ENCODE measurements around the gene CLDN17. TPM values are rescaled to one million over a fixed set of nuclear protein-coding genes. Genes with fewer than 3 reads are reported as not detected.

The CLDN17 gene
- total RNA-seq, 1 experiment from 2014 or later = not detected

DNA sequence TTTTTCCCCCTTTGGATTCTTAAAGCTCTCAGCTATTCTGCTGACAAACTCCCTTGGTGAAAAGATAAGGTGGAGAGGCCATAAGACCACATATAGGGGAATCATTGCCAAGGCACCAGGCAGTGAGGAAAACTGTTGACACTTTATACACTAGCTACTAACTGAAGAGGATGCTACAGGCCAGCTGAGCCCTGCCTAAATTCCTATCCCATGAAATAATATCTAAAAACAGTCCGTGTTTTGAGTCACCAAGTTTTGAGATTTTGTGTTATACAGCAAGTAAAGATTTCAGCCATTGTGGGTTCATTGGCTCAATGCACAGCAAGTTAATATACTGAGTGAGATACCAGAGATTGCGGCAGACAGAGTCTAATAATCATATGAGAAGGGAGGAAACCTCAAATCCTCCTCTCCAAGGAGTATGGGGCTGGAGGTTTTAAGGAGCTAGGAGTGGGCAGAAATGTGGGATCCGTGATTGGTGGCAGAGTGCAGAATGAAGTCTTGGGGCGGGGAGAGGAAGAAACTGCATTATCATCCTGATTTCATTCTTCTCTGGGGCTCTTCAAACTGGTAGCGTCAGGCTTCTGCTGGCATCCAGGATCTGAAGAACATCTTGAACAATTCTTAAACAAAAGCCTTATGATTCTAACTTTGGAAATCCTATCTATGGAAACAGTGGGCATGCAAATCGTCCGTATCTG, 40.1 kb upstream of the CLDN17 start:
- TF ChIP-seq TCF7L2 (IDR thresholded peaks at IDR 0.05; ENCODE audit: low read depth, low read length) (no peak), SIN3A (IDR thresholded peaks at IDR 0.05; ENCODE audit: borderline replicate concordance, insufficient read depth, low read depth, low read length) (no peak), REST (IDR thresholded peaks at IDR 0.05; ENCODE audit: insufficient read depth in 1 of 2, low read depth in 2 of 2, low read length in 1 of 2) (no peak), POLR2AphosphoS5 (IDR thresholded peaks at IDR 0.05; ENCODE audit: low read depth, low read length) (no peak)
- TF ChIP-seq, protein P1, sequence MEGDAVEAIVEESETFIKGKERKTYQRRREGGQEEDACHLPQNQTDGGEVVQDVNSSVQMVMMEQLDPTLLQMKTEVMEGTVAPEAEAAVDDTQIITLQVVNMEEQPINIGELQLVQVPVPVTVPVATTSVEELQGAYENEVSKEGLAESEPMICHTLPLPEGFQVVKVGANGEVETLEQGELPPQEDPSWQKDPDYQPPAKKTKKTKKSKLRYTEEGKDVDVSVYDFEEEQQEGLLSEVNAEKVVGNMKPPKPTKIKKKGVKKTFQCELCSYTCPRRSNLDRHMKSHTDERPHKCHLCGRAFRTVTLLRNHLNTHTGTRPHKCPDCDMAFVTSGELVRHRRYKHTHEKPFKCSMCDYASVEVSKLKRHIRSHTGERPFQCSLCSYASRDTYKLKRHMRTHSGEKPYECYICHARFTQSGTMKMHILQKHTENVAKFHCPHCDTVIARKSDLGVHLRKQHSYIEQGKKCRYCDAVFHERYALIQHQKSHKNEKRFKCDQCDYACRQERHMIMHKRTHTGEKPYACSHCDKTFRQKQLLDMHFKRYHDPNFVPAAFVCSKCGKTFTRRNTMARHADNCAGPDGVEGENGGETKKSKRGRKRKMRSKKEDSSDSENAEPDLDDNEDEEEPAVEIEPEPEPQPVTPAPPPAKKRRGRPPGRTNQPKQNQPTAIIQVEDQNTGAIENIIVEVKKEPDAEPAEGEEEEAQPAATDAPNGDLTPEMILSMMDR (IDR thresholded peaks at IDR 0.05) = no peak
- H3K4me1 ChIP-seq (ENCODE audit: control insufficient read depth, insufficient read depth, low read length) = no peaks in the 10 kb centered on the region
- ATAC-seq (no peak), DNase-seq (ENCODE audit: low read depth, low spot score) (no peak)
- CTCF ChIA-PET = no interaction called here
- no TSS peak for BruUV-seq (replicated peaks)
- POLR2A ChIA-PET = no interaction called here
- no peak overlapping the region for H3K27ac ChIP-seq (ENCODE audit: low read length)
- H3K36me3 ChIP-seq (ENCODE audit: control insufficient read depth, insufficient read depth, low read length) = no peaks in the 10 kb centered on the region
- in situ Hi-C loops (cut with HindIII; ENCODE audit: low pct_unique_long_range_greater_than_20kb, low sequenced_read_pairs) = no loop called here
- no peaks in the 10 kb centered on the region for H3K27me3 ChIP-seq (ENCODE audit: control insufficient read depth, insufficient read depth, low read length)
- H3K4me3 ChIP-seq (ENCODE audit: low read depth in 2 of 2, low read length in 2 of 2) = no peak overlapping the region
- no peaks in the 10 kb centered on the region for H3K9me3 ChIP-seq (ENCODE audit: control insufficient read depth, insufficient read depth, low read depth, low read length)
- intact Hi-C loops (cut with micrococcal nuclease; ENCODE audit: unreplicated experiment) = no loop called here

DNA sequence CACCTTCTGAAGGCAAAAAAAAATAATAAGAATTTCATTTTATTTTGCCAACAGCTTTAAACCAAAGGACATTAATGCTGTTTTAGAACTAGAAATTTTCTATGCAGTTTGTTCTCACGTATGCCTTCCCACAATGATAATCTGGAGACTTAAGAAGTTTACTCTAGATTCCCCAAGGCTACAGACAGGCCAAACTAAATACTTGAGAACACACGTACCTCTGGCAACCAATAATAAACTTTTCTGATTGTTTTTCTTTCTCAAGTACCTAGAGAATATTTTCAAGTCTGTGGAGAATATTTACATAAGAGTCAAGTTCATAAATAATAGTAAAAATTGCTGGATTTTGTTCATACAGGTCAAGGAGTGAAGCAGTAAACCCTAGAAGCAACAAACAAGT, 33.4 kb upstream of the CLDN17 start:
- no TSS peak for BruUV-seq (replicated peaks)
- Histone ChIP-seq H3K36me3 (ENCODE audit: control insufficient read depth, insufficient read depth, low read length) (no peaks in the 10 kb centered on the region), H3K4me3 (ENCODE audit: low read depth in 2 of 2, low read length in 2 of 2) (no peak overlapping the region), H3K9me3 (ENCODE audit: control insufficient read depth, insufficient read depth, low read depth, low read length) (no peaks in the 10 kb centered on the region), H3K27ac (ENCODE audit: low read length) (no peak overlapping the region), H3K27me3 (ENCODE audit: control insufficient read depth, insufficient read depth, low read length) (no peaks in the 10 kb centered on the region), H3K4me1 (ENCODE audit: control insufficient read depth, insufficient read depth, low read length) (no peaks in the 10 kb centered on the region)
- no peak for TF ChIP-seq REST (IDR thresholded peaks at IDR 0.05; ENCODE audit: insufficient read depth in 1 of 2, low read depth in 2 of 2, low read length in 1 of 2)
- TF ChIP-seq SIN3A (IDR thresholded peaks at IDR 0.05; ENCODE audit: borderline replicate concordance, insufficient read depth, low read depth, low read length) = no peak
- no peak for TF ChIP-seq TCF7L2 (IDR thresholded peaks at IDR 0.05; ENCODE audit: low read depth, low read length)
- TF ChIP-seq, protein P1 (IDR thresholded peaks at IDR 0.05) = no peak
- TF ChIP-seq POLR2AphosphoS5 (IDR thresholded peaks at IDR 0.05; ENCODE audit: low read depth, low read length) = no peak
- in situ Hi-C loops (cut with HindIII; ENCODE audit: low pct_unique_long_range_greater_than_20kb, low sequenced_read_pairs) (no loop called here), intact Hi-C loops (cut with micrococcal nuclease; ENCODE audit: unreplicated experiment) (loop anchor here (10.0 kb wide), 1 partner anchor 155 kb away; no protein-coding TSS in a partner anchor)
- ChIA-PET CTCF (no interaction called here), POLR2A (interaction anchor here (0.6 kb wide), 1 partner anchor 16 kb away, joined by 3 read pairs; the partner anchor contains the start of gene CLDN8)
- DNase-seq (ENCODE audit: low read depth, low spot score) (no peak), ATAC-seq (no peak)

Measured in Panc1 (cell line).